Measurements from ENCODE around the gene INVS. TPM values are rescaled to one million over a fixed set of nuclear protein-coding genes. Genes with fewer than 3 reads are reported as not detected.
"Not testable (repeated sequence)": the region's sequence is repeated elsewhere in the genome, so short reads cannot be mapped to it uniquely, and the experiment has no call there.

Gene INVS
- polyA plus RNA-seq, 4 donors: 13.4 to 25.8 (median 18.5) TPM

GRCh38 chr9:100191264-100191663, 92.2 kb downstream of the INVS start:
- DNase-seq (ENCODE audit: low read depth in 4 of 4, low spot score in 2 of 4): no peak

- DNase-seq (ENCODE audit: low read depth in 4 of 4, low spot score in 2 of 4): no peak
These were observed 94.0 kb downstream of the INVS start for GRCh38 chr9:100193078-100193477.

GRCh38 chr9:100196215-100196614, 97.2 kb downstream of the INVS start:
- no peak for DNase-seq (ENCODE audit: low read depth in 4 of 4, low spot score in 2 of 4)

GRCh38 chr9:100196828-100197227, 97.8 kb downstream of the INVS start:
- DNase-seq (ENCODE audit: low read depth in 4 of 4, low spot score in 2 of 4): no peak

- DNase-seq (ENCODE audit: low read depth in 4 of 4, low spot score in 2 of 4): no peak
These were observed 98.5 kb downstream of the INVS start for GRCh38 chr9:100197553-100197952.

GRCh38 chr9:100202806-100203205, 103.8 kb downstream of the INVS start:
- no peak for DNase-seq (ENCODE audit: low read depth in 4 of 4, low spot score in 2 of 4)

GRCh38 chr9:100204796-100205195, 105.8 kb downstream of the INVS start:
- DNase-seq (ENCODE audit: low read depth in 4 of 4, low spot score in 2 of 4): no peak

GRCh38 chr9:100206899-100207298, 107.9 kb downstream of the INVS start:
- no peak for DNase-seq (ENCODE audit: low read depth in 4 of 4, low spot score in 2 of 4)

- DNase-seq (ENCODE audit: low read depth in 4 of 4, low spot score in 2 of 4): no peak
These were observed 109.6 kb downstream of the INVS start for GRCh38 chr9:100208673-100209072.

GRCh38 chr9:100211476-100211875, 112.4 kb downstream of the INVS start:
- DNase-seq (ENCODE audit: low read depth in 4 of 4, low spot score in 2 of 4): no peak

- no peak for DNase-seq (ENCODE audit: low read depth in 4 of 4, low spot score in 2 of 4)
These were observed 114.9 kb downstream of the INVS start for GRCh38 chr9:100213730-100214477.

GRCh38 chr9:100216178-100216787, 117.2 kb downstream of the INVS start:
- DNase-seq (ENCODE audit: low read depth in 4 of 4, low spot score in 2 of 4): no peak

GRCh38 chr9:100217536-100217935, 118.5 kb downstream of the INVS start:
- no peak for DNase-seq (ENCODE audit: low read depth in 4 of 4, low spot score in 2 of 4)

GRCh38 chr9:100219347-100219746, 120.3 kb downstream of the INVS start:
- DNase-seq (ENCODE audit: low read depth in 4 of 4, low spot score in 2 of 4): no peak

GRCh38 chr9:100220936-100221335, 121.9 kb downstream of the INVS start:
- no peak for DNase-seq (ENCODE audit: low read depth in 4 of 4, low spot score in 2 of 4)

- no peak for DNase-seq (ENCODE audit: low read depth in 4 of 4, low spot score in 2 of 4)
These were observed 122.5 kb downstream of the INVS start for GRCh38 chr9:100221538-100221937.

GRCh38 chr9:100222674-100223073, 123.6 kb downstream of the INVS start:
- peak in 1 of 4 donors; percentile 23 for DNase-seq (ENCODE audit: low read depth in 4 of 4, low spot score in 2 of 4)

GRCh38 chr9:100227636-100228035, 128.6 kb downstream of the INVS start:
- no peak for DNase-seq (ENCODE audit: low read depth in 4 of 4, low spot score in 2 of 4)

GRCh38 chr9:100228352-100228869, 129.4 kb downstream of the INVS start:
- DNase-seq (ENCODE audit: low read depth in 4 of 4, low spot score in 2 of 4): no peak

- DNase-seq (ENCODE audit: low read depth in 4 of 4, low spot score in 2 of 4): no peak
These were observed 130.1 kb downstream of the INVS start for GRCh38 chr9:100229136-100229535.

- DNase-seq (ENCODE audit: low read depth in 4 of 4, low spot score in 2 of 4): no peak
These were observed 130.5 kb downstream of the INVS start for GRCh38 chr9:100229561-100229960.

GRCh38 chr9:100236986-100237385, 137.9 kb downstream of the INVS start:
- not testable (repeated sequence) for DNase-seq (ENCODE audit: low read depth in 4 of 4, low spot score in 2 of 4)
